Measurements from ENCODE around the gene CPSF4L. TPM values are rescaled to one million over a fixed set of nuclear protein-coding genes. Genes with fewer than 3 reads are reported as not detected.

Gene CPSF4L
- total and polyA plus RNA-seq, 2 of the 13 experiments (the other 11 are each of a cell fraction or from before 2014, with no cell fraction given) = 0.73 to 1.6 TPM

DNA sequence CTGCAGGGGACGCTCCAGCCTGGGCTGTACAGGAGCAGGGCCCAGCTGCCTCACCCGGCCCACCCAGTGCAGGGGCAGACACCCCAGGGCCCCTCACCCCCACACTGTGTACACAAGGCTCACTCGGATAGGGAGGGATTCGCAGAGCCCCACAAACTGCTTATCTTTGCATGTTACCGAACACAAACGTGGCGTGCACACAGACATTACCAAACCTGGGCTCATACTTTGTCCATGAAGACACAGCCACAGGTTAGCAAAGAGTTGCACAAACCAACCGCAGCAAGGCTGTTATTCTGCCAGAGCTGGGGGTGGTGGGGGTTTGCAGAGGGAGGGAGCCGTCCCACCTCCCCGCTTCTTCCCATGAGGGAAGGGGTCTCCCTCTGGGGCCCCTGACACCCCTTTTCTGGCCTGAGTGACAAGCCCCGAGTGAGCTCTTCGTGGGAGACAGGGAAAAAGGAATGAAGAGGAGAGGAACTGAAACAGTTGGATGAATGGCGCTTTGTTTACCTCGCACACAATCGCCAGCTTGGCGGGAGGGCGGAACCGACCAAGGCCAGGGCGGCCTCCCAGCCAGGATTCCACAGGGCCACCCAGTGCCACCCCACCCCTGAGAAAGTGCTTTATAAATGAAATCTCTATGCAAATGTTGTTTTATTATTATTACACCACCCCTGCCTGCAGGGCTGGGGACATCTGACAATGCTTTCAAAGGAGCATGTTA lies 434 bp upstream of the CPSF4L start (continued):
- TF ChIP-seq, protein P1, sequence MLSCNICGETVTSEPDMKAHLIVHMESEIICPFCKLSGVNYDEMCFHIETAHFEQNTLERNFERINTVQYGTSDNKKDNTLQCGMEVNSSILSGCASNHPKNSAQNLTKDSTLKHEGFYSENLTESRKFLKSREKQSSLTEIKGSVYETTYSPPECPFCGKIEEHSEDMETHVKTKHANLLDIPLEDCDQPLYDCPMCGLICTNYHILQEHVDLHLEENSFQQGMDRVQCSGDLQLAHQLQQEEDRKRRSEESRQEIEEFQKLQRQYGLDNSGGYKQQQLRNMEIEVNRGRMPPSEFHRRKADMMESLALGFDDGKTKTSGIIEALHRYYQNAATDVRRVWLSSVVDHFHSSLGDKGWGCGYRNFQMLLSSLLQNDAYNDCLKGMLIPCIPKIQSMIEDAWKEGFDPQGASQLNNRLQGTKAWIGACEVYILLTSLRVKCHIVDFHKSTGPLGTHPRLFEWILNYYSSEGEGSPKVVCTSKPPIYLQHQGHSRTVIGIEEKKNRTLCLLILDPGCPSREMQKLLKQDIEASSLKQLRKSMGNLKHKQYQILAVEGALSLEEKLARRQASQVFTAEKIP (CRISPR knock-in tag; IDR thresholded peaks at IDR 0.05; ENCODE audit: borderline replicate concordance) = no peak
- TF ChIP-seq MEIS2 (CRISPR knock-in tag; IDR thresholded peaks at IDR 0.05) = no peak
- TF ChIP-seq GLI4 (CRISPR knock-in tag; IDR thresholded peaks at IDR 0.05; ENCODE audit: borderline replicate concordance) = no peak
- TF ChIP-seq, protein P2, sequence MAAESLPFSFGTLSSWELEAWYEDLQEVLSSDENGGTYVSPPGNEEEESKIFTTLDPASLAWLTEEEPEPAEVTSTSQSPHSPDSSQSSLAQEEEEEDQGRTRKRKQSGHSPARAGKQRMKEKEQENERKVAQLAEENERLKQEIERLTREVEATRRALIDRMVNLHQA (CRISPR knock-in tag; IDR thresholded peaks at IDR 0.05) = no peak
- TF ChIP-seq ELF1 (CRISPR knock-in tag; IDR thresholded peaks at IDR 0.05) = peak; percentile 55; the same call in 1 of the 2 replicates
- TF ChIP-seq, protein P3, sequence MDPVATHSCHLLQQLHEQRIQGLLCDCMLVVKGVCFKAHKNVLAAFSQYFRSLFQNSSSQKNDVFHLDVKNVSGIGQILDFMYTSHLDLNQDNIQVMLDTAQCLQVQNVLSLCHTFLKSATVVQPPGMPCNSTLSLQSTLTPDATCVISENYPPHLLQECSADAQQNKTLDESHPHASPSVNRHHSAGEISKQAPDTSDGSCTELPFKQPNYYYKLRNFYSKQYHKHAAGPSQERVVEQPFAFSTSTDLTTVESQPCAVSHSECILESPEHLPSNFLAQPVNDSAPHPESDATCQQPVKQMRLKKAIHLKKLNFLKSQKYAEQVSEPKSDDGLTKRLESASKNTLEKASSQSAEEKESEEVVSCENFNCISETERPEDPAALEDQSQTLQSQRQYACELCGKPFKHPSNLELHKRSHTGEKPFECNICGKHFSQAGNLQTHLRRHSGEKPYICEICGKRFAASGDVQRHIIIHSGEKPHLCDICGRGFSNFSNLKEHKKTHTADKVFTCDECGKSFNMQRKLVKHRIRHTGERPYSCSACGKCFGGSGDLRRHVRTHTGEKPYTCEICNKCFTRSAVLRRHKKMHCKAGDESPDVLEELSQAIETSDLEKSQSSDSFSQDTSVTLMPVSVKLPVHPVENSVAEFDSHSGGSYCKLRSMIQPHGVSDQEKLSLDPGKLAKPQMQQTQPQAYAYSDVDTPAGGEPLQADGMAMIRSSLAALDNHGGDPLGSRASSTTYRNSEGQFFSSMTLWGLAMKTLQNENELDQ (CRISPR knock-in tag; IDR thresholded peaks at IDR 0.05; ENCODE audit: borderline replicate concordance) = 0 out of 2 replicates have a peak, but pooled peaks have one; percentile 30
- TF ChIP-seq RAD21 (CRISPR knock-in tag; IDR thresholded peaks at IDR 0.05) = peak; percentile 82
- no peak for TF ChIP-seq SOX6 (IDR thresholded peaks at IDR 0.05)
- peak; percentile 87 for TF ChIP-seq SOX6 (CRISPR knock-in tag; IDR thresholded peaks at IDR 0.05)
- TF ChIP-seq, protein P4, sequence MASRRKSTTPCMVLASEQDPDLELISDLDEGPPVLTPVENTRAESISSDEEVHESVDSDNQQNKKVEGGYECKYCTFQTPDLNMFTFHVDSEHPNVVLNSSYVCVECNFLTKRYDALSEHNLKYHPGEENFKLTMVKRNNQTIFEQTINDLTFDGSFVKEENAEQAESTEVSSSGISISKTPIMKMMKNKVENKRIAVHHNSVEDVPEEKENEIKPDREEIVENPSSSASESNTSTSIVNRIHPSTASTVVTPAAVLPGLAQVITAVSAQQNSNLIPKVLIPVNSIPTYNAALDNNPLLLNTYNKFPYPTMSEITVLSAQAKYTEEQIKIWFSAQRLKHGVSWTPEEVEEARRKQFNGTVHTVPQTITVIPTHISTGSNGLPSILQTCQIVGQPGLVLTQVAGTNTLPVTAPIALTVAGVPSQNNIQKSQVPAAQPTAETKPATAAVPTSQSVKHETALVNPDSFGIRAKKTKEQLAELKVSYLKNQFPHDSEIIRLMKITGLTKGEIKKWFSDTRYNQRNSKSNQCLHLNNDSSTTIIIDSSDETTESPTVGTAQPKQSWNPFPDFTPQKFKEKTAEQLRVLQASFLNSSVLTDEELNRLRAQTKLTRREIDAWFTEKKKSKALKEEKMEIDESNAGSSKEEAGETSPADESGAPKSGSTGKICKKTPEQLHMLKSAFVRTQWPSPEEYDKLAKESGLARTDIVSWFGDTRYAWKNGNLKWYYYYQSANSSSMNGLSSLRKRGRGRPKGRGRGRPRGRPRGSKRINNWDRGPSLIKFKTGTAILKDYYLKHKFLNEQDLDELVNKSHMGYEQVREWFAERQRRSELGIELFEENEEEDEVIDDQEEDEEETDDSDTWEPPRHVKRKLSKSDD (CRISPR knock-in tag; IDR thresholded peaks at IDR 0.05; ENCODE audit: low read depth) = peak; percentile 76; the same call in 1 of the 2 replicates
- no peak for TF ChIP-seq ZNF652 (CRISPR knock-in tag; IDR thresholded peaks at IDR 0.05; ENCODE audit: borderline replicate concordance, low read depth)
- TF ChIP-seq, protein P5, sequence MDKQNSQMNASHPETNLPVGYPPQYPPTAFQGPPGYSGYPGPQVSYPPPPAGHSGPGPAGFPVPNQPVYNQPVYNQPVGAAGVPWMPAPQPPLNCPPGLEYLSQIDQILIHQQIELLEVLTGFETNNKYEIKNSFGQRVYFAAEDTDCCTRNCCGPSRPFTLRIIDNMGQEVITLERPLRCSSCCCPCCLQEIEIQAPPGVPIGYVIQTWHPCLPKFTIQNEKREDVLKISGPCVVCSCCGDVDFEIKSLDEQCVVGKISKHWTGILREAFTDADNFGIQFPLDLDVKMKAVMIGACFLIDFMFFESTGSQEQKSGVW (CRISPR knock-in tag; IDR thresholded peaks at IDR 0.05; ENCODE audit: borderline replicate concordance) = no peak
- no peak for TF ChIP-seq PHB2 (IDR thresholded peaks at IDR 0.05; ENCODE audit: partially characterized antibody)
- TF ChIP-seq ZNF264 (CRISPR knock-in tag; IDR thresholded peaks at IDR 0.05) = peak; percentile 63; the same call in 1 of the 2 replicates
- TF ChIP-seq ZEB1 (IDR thresholded peaks at IDR 0.05; ENCODE audit: insufficient replicate concordance, low read depth) = peak; percentile 16
- no peak for TF ChIP-seq ATM (IDR thresholded peaks at IDR 0.05; ENCODE audit: borderline replicate concordance)
- TF ChIP-seq ZFYVE20 (CRISPR knock-in tag; IDR thresholded peaks at IDR 0.05; ENCODE audit: borderline replicate concordance, low read depth) = peak; percentile 32; the same call in 1 of the 2 replicates
- TF ChIP-seq FOXJ3 (CRISPR knock-in tag; IDR thresholded peaks at IDR 0.05; ENCODE audit: borderline replicate concordance) = peak; percentile 88
- no peak for TF ChIP-seq PAX8 (CRISPR knock-in tag; IDR thresholded peaks at IDR 0.05; ENCODE audit: borderline replicate concordance)
- no peak for TF ChIP-seq SNAI1 (CRISPR knock-in tag; IDR thresholded peaks at IDR 0.05; ENCODE audit: borderline replicate concordance)
- peak; percentile 62; the same call in 1 of the 2 replicates for TF ChIP-seq ZSCAN9 (CRISPR knock-in tag; IDR thresholded peaks at IDR 0.05; ENCODE audit: borderline replicate concordance)
- peak; percentile 19; the same call in 1 of the 2 replicates for TF ChIP-seq PRMT3 (CRISPR knock-in tag; IDR thresholded peaks at IDR 0.05; ENCODE audit: borderline replicate concordance, low read depth)

Measured in HepG2 (cell line).